T follicular helper cell (primary cell): ENCODE results near the gene DPH1.
A peak's percentile ranks its signal among the peaks of the same experiment; 100 is the strongest.
"Not testable (repeated sequence)": the region's sequence is repeated elsewhere in the genome, so short reads cannot be mapped to it uniquely, and the experiment has no call there.

ENCODE experiments used
- DNase-seq: peaks from one replicate; pipeline ENCODE4 v3.0.0-alpha.2; 2020; ENCODE audit warnings: low read depth

Gene DPH1

GRCh38 chr17:2008332-2009126 is 21.4 kb upstream of the DPH1 start:
- DNase-seq: no peak

GRCh38 chr17:2009737-2010136 is 20.2 kb upstream of the DPH1 start:
- no peak for DNase-seq

GRCh38 chr17:2011411-2012371 is 18.3 kb upstream of the DPH1 start:
- no peak for DNase-seq

- no peak for DNase-seq
Observed at GRCh38 chr17:2012499-2012898, 17.5 kb upstream of the DPH1 start.

- DNase-seq: not testable (repeated sequence)
Observed at GRCh38 chr17:2013220-2013993, 16.5 kb upstream of the DPH1 start.

- DNase-seq: no peak
Observed at GRCh38 chr17:2013994-2014317, 16.0 kb upstream of the DPH1 start.

GRCh38 chr17:2015314-2015713 is 14.6 kb upstream of the DPH1 start:
- DNase-seq: no peak

- DNase-seq: no peak
Observed at GRCh38 chr17:2016494-2016893, 13.5 kb upstream of the DPH1 start.

GRCh38 chr17:2017274-2017941 is 12.5 kb upstream of the DPH1 start:
- DNase-seq: no peak

GRCh38 chr17:2018716-2019510 is 11.0 kb upstream of the DPH1 start:
- DNase-seq: no peak

- DNase-seq: no peak
Observed at GRCh38 chr17:2019723-2020122, 10.2 kb upstream of the DPH1 start.

GRCh38 chr17:2020721-2021120 is 9.2 kb upstream of the DPH1 start:
- no peak for DNase-seq

- DNase-seq: no peak
Observed at GRCh38 chr17:2022647-2023240, 7.2 kb upstream of the DPH1 start.

GRCh38 chr17:2023256-2023655 is 6.7 kb upstream of the DPH1 start:
- DNase-seq: no peak

- peak; percentile 30 for DNase-seq
Observed at GRCh38 chr17:2023692-2024571, 6.0 kb upstream of the DPH1 start.

- DNase-seq: no peak
Observed at GRCh38 chr17:2024572-2025219, 5.3 kb upstream of the DPH1 start.

- peak; percentile 73 for DNase-seq
Observed at GRCh38 chr17:2025220-2025621, 4.7 kb upstream of the DPH1 start, which contains the start of gene RTN4RL1. TSS of gene RTN4RL1 (minus strand) at chr17:2025334. CDS start at chr17:2024865, 469 bp downstream.

GRCh38 chr17:2025622-2026309 is 4.2 kb upstream of the DPH1 start:
- DNase-seq: no peak
